BLaER1 (cell line): ENCODE data around the gene DLEC1.
A peak's percentile ranks its signal among the peaks of the same experiment; 100 is the strongest.

ENCODE experiments used
- H3K27ac ChIP-seq: shearing (Covaris generic); formaldehyde crosslinking; 2 replicates; pipeline ENCODE4 v1.8.1; 2022
- H3K27me3 ChIP-seq: shearing (Covaris generic); formaldehyde crosslinking; 2 replicates; pipeline ENCODE4 v1.8.1; 2022
- H3K36me3 ChIP-seq: shearing (Covaris generic); formaldehyde crosslinking; 2 replicates; pipeline ENCODE4 v1.8.1; 2022
- H3K4me1 ChIP-seq: shearing (Covaris generic); formaldehyde crosslinking; 2 replicates; pipeline ENCODE4 v1.8.1; 2022
- H3K4me2 ChIP-seq: shearing (Covaris generic); formaldehyde crosslinking; 2 replicates; pipeline ENCODE4 v1.8.1; 2022
- H3K4me3 ChIP-seq: shearing (Covaris generic); formaldehyde crosslinking; 2 replicates; pipeline ENCODE4 v1.8.1; 2022
- H3K9ac ChIP-seq: shearing (Covaris generic); formaldehyde crosslinking; 2 replicates; pipeline ENCODE4 v1.8.1; 2022
- H3K9me3 ChIP-seq: shearing (Covaris generic); formaldehyde crosslinking; 2 replicates; pipeline ENCODE4 v1.8.1; 2022
- H4K20me1 ChIP-seq: shearing (Covaris generic); formaldehyde crosslinking; 2 replicates; pipeline ENCODE4 v1.8.1; 2022
- Cebpa-rat ChIP-seq: shearing (Covaris generic); IDR thresholded peaks from 2 replicates; pipeline ENCODE4 v1.8.1; 2022

Gene DLEC1

DNA sequence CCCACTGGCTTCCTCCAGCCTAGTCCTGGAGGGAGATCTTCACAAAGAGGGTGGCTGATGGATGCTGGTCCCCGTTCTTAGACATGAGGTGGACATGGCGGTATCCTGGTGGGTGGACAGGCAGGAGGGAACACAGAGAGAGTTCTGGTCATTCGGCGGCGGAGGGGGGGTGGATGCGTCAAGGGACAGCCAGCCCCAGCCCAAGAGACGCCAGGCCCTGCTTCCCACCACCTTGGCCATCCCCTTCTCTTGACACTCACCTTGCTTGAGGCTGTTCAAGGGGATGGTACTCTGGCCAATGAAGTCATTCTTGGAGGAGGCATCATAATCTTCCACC, 31.3 kb upstream of the DLEC1 start:
- TF ChIP-seq Cebpa-rat, result no peak
- peaks cover 33% of the 10 kb centered on the region for H4K20me1 ChIP-seq
- no peak overlapping the region for H3K27ac ChIP-seq
- peaks cover 63% of the 10 kb centered on the region for H3K36me3 ChIP-seq
- no peak overlapping the region for H3K4me3 ChIP-seq
- no peaks in the 10 kb centered on the region for H3K27me3 ChIP-seq
- no peak overlapping the region for H3K9ac ChIP-seq
- H3K9me3 ChIP-seq, result no peaks in the 10 kb centered on the region
- H3K4me1 ChIP-seq, result 0 out of 2 replicates have a peak, but pooled peaks cover 4% of the 10 kb centered on the region
- H3K4me2 ChIP-seq, result no peak overlapping the region

DNA sequence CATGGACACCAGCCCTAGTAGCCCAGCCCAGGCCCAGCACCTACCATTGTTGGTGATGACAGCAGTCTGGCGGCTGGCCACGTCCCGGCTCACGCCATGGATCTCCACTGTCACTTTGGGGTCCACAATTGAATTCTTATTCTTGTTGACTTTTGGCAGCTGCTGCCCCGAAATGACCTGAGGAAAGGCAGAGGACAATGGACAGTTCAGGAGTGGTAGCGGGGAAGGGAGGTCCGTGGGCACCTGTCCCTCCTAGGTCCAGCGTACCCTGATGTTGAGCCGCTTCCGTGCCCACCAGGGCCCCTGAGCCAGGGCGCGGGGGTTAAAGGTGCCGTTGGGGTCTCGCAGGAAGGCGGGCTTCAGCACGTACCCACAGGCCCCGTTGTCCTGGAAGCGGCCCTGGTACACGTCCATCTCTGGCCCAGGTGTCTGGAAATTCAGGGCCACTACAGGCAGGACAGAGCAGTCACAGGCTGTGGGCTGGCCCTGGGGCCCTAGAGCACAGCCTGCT, 30.8 kb upstream of the DLEC1 start:
- Histone ChIP-seq H3K36me3 (peaks cover 58% of the 10 kb centered on the region), H3K4me1 (0 out of 2 replicates have a peak, but pooled peaks cover 4% of the 10 kb centered on the region), H3K4me3 (no peak overlapping the region), H4K20me1 (peaks cover 33% of the 10 kb centered on the region), H3K9ac (no peak overlapping the region), H3K9me3 (no peaks in the 10 kb centered on the region), H3K27me3 (no peaks in the 10 kb centered on the region), H3K4me2 (no peak overlapping the region), H3K27ac (no peak overlapping the region)
- TF ChIP-seq Cebpa-rat, result no peak

DNA sequence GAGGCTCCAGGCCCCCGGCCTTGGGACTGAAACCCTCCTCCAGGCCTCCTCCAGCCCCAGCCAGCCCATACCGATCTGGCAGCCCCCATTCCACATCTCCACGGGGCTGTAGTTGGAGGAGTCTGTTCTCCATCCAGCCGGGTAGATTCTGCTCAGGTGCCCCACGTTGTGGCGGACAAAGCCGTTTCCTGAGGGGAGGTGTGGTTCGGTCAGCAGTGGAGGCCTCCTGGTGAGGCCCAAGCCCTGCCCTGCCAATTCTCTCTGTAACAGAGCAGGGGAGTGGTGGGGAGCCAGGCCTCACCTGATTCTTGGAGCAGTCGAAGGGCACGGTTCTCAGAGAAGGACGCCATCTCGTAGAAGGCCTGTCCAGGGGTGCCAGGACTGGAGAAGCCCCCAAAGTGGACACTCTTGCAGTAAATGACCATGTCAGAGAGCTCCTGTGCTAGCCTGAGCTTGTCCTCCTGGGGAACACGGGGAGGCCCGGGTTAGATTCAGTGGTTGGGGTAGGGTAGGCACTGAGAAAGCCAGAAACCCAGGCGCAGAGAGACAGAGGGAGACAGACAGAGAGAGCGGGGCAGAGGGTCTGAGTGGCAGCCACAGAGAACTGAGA, 29.9 kb upstream of the DLEC1 start:
- Histone ChIP-seq H3K4me2 (no peak overlapping the region), H3K9ac (no peak overlapping the region), H4K20me1 (peaks cover 26% of the 10 kb centered on the region), H3K27me3 (no peaks in the 10 kb centered on the region), H3K4me1 (0 out of 2 replicates have a peak, but pooled peaks cover 4% of the 10 kb centered on the region), H3K9me3 (no peaks in the 10 kb centered on the region), H3K4me3 (no peak overlapping the region), H3K27ac (no peak overlapping the region), H3K36me3 (peaks cover 52% of the 10 kb centered on the region)
- no peak for TF ChIP-seq Cebpa-rat

DNA sequence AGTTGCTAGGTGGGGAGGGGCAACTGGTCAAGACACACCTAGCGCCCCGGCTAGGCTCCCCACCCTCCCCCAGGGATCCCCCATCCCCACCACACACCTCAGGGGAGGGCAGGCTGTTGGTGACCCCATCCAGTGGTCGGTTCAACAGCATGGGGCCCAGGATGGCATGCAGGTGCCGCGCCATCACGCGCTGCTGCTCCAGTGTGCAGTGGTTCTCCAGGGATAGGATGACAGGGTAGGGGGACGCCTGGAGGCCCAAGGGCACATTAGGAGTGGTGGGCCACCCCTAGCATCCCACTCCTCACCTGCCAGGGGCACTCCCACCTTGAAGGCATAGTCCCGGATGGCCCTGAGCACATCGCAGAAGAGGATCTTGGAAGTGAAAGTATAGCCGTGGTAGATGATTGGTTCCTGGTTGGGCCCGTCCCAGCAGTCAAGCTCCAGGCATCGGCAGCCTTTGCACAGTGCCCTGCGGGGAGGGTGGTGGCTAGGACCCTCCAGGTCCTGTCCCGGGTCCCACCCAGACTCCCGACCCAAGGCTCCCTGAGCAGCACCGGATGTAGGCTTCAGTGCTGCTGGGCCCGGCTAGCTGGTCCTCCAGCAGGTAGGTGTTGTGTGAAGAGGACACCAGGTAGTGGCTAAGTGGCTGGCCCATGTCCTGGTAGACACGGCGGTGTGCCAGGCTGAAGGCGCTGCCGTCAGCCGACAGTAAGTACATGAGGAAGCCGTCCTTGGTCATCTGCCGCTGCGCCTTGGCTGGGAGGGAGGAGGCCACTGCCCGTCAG, 29.0 kb upstream of the DLEC1 start:
- Histone ChIP-seq H3K4me2 (no peak overlapping the region), H3K27me3 (no peaks in the 10 kb centered on the region), H3K9ac (no peak overlapping the region), H4K20me1 (peaks cover 16% of the 10 kb centered on the region), H3K9me3 (no peaks in the 10 kb centered on the region), H3K4me3 (no peak overlapping the region), H3K27ac (no peak overlapping the region), H3K4me1 (0 out of 2 replicates have a peak, but pooled peaks cover 4% of the 10 kb centered on the region), H3K36me3 (peaks cover 43% of the 10 kb centered on the region)
- TF ChIP-seq Cebpa-rat, result no peak

DNA sequence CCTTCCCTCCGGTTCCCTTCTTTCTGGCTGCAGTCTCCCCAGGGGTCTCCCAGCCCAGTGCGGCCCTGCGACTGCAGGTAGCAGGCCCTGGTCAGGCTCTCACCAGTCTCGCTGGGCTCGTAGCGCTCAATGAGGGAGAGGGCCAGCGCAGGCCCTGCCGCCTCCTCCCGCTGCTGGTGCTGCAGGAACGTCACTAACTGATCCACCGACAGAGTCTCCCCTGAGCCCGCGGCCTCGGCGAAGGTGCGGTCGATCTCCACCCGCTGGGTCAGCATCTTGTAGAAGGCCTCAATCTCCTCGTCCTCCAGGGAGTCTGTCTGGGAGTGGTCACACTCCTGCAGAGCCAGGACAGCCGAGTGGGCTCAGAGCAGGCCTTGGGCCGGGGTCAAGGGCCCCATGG, 27.9 kb upstream of the DLEC1 start:
- Histone ChIP-seq H4K20me1 (peaks cover 5% of the 10 kb centered on the region; the same call in 1 of the 2 replicates), H3K9me3 (peaks cover 4% of the 10 kb centered on the region), H3K4me2 (no peak overlapping the region), H3K36me3 (peaks cover 38% of the 10 kb centered on the region), H3K27ac (no peak overlapping the region), H3K9ac (no peak overlapping the region), H3K4me3 (no peak overlapping the region), H3K4me1 (0 out of 2 replicates have a peak, but pooled peaks cover 4% of the 10 kb centered on the region), H3K27me3 (no peaks in the 10 kb centered on the region)
- no peak for TF ChIP-seq Cebpa-rat

DNA sequence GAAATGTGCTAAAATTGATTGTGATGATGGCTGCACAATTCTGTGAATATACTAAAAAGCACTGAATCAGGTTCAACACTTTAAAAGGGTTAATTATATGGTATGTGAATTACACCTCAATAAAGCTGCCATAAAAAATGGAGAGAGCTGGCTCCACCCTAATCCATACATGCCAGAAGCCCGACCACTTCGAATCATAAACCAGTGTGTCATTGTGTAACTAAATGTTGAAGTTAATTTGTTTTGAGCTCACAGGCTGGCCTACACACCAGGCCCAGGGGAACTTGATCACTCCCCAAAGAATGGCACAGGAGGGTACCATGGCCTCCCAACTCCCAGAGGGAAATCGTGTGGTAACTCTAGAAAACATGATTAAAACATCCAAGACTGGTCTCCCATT, 23.5 kb upstream of the DLEC1 start:
- Histone ChIP-seq H4K20me1 (no peaks in the 10 kb centered on the region), H3K4me1 (peaks cover 31% of the 10 kb centered on the region), H3K4me2 (no peak overlapping the region), H3K9ac (no peak overlapping the region), H3K27ac (no peak overlapping the region), H3K36me3 (peaks cover 19% of the 10 kb centered on the region), H3K27me3 (no peaks in the 10 kb centered on the region), H3K4me3 (no peak overlapping the region), H3K9me3 (peaks cover 10% of the 10 kb centered on the region)
- no peak for TF ChIP-seq Cebpa-rat

DNA sequence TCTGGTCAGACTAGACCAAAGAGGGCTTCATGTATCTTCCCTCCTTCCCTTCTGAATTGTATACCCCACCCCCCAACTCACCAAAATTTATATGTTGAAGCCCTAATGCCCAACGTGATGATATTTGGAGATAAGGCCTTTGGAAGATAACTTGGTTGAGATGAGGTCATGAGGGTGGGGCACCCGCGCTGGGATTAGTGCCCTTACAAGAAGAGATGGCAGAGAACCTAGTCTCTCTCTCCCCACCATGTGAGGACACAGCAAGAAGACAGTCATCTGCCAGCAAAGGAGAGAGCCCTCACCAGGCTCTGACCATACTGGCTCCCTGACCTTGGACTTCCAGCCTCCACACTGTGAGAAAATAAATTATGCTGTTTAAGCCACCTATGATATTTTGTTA, 23.0 kb upstream of the DLEC1 start:
- H3K4me1 ChIP-seq, result peaks cover 31% of the 10 kb centered on the region
- H3K9ac ChIP-seq, result no peak overlapping the region
- peaks cover 19% of the 10 kb centered on the region for H3K36me3 ChIP-seq
- H3K4me2 ChIP-seq, result no peak overlapping the region
- H3K9me3 ChIP-seq, result peaks cover 10% of the 10 kb centered on the region
- H3K27me3 ChIP-seq, result no peaks in the 10 kb centered on the region
- H3K4me3 ChIP-seq, result no peak overlapping the region
- no peak for TF ChIP-seq Cebpa-rat
- no peaks in the 10 kb centered on the region for H4K20me1 ChIP-seq
- no peak overlapping the region for H3K27ac ChIP-seq

DNA sequence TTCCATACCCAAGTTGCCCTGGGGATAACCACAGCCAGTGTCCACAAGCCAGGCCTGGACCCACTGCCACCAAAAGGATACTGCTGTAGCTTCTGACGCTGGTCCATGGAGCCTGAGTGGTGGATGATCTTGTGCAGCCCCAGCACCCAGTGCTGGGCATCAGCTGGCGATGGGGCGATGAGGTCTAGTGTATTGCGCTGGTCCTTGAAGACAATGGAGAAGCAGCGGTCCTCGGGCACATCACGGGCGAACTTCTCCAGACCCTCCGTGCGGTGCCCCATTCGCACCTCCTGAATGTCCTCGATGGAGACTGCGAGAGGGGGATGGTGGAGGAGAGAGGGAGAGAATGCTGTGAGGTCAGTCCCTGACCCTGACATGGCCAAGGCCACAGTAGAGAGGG, 22.6 kb upstream of the DLEC1 start:
- Histone ChIP-seq H3K9me3 (peaks cover 10% of the 10 kb centered on the region), H3K27ac (peak overlapping the region; percentile 73; the same call in 1 of the 2 replicates)
- no peak for TF ChIP-seq Cebpa-rat

DNA sequence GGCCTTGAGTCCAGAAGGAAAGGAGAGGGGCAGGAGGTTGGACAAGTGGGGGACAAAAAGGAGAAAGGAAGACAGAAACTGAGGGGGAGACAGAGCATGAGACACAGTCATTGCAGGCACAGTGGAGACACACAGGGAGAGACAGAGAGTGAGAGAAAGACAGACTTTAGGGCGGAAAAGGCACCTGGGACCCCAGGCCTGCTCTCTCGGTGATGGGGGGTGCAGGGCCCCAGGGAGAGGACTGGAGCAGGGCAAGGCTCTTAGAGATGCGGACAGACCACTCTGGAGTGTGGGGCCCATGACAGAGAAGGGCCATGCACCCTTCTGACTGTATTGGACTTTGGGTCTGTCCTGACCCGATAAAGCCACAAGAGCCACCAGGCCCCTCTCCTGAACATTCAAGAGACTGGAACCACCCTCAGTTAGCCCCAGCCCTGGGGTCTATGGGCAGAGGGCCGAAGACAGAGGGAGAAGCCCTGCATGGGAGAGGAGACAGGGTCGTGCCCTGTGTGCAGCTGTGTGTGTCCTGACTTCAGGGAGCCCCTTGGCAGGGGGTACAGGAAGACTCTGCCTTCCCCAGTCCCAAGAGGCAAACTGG, 22.1 kb upstream of the DLEC1 start:
- Histone ChIP-seq H3K4me1 (peaks cover 27% of the 10 kb centered on the region), H3K9me3 (peaks cover 10% of the 10 kb centered on the region), H3K27ac (peak overlapping the region; percentile 73), H3K9ac (peak overlapping the region; percentile 58; the same call in 1 of the 2 replicates), H3K36me3 (peaks cover 19% of the 10 kb centered on the region), H3K4me2 (peak overlapping the region; percentile 79), H4K20me1 (no peaks in the 10 kb centered on the region), H3K4me3 (no peak overlapping the region; the same call in 1 of the 2 replicates), H3K27me3 (no peaks in the 10 kb centered on the region)
- no peak for TF ChIP-seq Cebpa-rat

More for the DNA sequence above, 22.6 kb upstream of the DLEC1 start:
- Histone ChIP-seq H3K4me2 (no peak overlapping the region), H3K4me3 (no peak overlapping the region), H3K4me1 (peaks cover 29% of the 10 kb centered on the region), H4K20me1 (no peaks in the 10 kb centered on the region), H3K36me3 (peaks cover 19% of the 10 kb centered on the region), H3K27me3 (no peaks in the 10 kb centered on the region), H3K9ac (0 out of 2 replicates have a peak overlapping the region, but pooled peaks have one; percentile 58)
